NCI-H187 treated with DMSO at 0.1 percent for 48 hours (cell line): ENCODE measurements around the gene ARHGEF18.

ENCODE experiments used
- DNase-seq: peaks from one replicate; lab custom pipeline; 2025; lab: John Stamatoyannopoulos, UW

Gene ARHGEF18

DNA sequence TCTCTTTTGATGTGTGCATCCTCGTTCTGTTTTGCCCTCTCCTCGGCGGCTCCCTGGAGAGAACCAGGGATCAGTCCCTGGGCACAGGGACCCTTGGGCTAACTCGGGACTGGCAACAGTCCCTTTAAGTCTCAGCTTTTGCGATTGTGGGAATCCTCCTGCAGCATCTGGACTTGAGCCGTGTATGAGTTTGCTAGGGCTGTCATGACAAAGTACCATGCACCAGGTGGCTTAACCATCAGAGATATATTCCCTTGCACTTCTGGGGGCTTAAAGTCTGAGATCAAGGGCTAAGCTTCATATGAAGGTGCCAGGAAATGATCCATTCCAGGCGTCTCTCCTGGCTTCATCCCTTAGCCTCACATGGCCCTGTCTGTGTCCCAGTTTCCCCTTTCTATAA is 34.5 kb downstream of the ARHGEF18 start:
- DNase-seq, result no peak

DNA sequence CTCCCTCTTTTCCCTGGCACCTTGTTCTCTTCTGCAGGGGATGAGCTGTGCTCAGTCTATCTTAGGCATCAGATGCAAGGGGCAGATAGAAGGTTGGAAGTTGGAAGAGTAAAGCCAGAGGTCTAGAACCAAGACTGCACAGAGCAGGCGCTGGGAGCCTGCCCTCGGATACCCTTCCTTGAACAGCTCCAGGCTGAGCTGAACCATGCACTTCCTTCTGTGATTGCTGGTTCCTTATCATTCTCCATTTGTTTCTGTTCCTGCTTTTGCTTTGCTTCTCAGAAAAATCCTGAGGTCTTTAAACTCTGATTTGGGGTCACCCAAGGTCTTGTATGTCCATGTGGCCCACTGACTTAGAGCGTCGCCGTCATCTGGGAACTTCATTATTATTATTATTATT is 36.3 kb downstream of the ARHGEF18 start:
- no peak for DNase-seq

DNA sequence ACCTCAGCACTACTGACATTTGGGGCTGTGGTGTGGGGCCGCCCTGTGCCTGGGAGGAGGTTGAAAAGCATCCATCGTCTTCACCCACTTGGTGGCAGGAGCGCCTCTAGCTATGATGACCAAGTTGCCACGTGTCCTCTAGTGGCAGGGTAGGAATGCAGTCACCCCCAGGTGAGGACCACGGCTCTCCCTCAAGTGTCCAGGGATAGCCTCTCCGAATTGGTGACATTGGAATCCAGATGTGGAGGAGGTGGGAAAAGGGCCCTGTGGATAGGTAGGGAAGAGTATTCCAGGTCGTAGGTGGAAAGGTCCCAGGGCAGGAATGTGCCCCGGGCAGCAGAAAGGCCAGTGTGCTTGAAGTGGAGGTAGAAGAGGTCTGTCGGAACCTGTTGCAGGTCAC is 37.6 kb downstream of the ARHGEF18 start:
- no peak for DNase-seq

DNA sequence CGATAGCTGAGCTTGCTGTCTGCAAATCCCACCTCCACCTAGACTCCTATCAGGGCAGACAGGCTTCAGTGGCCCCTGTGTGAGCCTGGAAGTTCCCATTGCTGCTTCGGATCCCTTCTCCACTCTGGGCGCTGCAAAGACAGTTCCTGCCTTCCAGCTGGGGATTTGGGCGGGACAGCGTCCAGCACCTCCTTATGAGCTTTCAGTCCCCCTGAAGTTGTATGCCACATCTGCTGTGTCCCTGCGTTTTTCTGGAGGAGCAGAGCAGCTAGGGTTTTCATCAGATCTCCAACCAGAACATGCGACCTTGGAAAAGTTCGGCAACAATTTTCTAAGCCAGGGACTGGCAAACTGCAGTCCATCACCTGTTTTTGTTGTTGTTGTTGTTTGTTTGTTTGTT is 38.0 kb downstream of the ARHGEF18 start:
- DNase-seq, result no peak

DNA sequence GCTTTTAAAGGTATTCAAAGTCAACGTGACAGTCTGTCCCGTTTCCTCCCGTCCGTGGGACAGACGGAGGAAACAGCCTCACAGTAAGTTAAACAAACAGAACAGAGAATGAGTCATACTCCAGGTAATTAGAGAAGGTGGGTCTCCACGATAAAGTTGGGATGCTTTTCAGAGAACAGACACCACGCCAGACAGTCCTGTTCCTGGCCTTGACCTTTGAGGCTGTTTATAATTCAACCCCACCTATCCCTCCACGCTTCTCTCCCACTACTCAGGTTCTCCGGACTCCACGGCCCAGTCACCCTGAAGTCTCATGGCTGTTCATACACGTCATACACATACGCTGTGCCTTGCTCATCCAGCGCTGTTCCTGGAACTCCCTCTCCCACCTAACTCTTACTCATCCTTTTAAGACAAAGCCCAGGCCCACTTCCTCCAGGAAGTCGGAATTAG is 42.5 kb downstream of the ARHGEF18 start:
- no peak for DNase-seq

DNA sequence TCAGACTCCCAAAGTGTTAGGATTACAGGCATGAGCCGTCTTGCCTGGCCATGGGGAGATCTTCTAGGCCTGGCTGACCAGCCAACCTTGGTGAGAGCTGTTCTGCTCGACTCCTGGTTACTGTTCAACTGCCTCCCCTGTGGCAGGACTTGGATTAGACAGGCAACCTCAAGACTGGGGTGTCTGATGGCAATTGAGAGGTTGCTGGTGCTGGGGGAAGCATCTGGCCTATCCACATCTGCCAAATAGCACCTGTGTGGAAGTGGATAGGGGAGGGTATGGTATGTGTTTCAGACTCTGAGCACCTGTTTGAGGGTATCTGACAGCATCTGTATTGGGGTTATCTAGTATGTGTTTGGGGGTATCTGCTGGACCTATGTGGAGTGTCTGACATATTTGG is 44.7 kb downstream of the ARHGEF18 start:
- DNase-seq, result no peak

DNA sequence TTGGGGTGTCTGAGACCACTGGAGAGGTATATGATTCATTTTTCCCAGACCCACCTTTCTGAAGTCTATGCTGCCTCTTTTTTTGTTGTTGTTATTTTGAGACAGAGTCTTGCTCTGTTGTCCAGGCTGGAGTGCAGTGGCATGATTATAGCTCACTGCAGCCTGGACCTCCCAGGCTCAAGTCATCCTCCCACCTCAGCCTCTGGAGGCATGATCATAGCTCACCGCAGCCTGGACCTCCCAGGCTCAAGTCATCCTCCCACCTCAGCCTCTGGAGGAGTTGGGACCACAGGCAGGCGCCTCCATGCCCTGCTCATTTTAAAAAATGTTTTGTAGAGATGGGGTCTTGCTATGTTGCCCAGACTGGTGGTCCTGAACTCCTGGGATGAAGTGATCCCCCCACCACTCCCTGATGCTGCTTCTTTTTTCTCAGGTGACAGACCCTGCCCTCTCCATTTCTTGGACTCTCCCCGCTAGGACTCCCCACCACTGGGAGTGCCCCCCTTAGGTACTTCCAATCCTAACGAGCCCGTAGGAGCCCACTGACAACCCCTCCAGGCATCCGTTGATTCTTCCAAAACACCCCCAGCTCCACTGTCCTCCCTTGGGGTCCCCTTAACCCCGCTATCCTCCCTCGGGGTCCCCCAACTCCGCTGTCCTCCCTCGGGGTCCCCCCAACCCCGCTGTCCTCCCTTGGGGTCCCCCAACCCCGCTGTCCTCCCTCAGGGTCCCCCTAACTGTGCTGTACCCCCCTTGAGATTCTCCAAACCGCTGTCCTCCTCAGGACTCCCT is 45.4 kb downstream of the ARHGEF18 start:
- no peak for DNase-seq

DNA sequence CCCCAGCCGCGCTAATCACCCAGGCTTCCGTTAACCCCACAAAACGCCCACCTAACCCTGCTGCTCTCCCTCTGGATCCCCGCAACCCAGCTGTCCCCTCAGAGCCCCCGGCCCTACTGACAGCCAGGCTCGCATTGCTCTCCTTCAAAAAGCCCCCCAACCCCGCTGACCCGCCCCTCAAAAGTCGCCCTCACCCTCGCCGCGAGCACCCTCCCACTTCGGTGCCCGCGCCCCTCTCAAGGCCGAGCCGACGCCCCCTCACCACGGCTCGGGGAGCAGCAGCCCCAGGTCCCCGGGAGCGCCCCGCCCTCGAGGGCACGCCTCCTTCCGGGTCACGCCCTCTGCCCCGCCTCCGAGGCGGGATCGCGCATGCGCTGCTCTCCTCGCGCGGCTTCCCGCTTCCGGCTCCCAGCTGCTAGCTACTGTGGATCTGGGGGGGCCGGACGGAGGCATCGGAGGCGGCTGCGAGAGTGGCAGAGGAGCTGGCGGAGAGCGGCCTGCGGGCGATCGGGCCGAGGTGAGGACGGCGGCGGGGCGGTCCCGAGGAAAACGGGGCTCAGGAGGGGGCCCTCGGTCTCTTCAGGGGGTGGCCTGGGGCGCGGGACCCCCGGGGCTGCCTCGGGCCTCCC is 46.1 kb downstream of the ARHGEF18 start:
- no peak for DNase-seq

DNA sequence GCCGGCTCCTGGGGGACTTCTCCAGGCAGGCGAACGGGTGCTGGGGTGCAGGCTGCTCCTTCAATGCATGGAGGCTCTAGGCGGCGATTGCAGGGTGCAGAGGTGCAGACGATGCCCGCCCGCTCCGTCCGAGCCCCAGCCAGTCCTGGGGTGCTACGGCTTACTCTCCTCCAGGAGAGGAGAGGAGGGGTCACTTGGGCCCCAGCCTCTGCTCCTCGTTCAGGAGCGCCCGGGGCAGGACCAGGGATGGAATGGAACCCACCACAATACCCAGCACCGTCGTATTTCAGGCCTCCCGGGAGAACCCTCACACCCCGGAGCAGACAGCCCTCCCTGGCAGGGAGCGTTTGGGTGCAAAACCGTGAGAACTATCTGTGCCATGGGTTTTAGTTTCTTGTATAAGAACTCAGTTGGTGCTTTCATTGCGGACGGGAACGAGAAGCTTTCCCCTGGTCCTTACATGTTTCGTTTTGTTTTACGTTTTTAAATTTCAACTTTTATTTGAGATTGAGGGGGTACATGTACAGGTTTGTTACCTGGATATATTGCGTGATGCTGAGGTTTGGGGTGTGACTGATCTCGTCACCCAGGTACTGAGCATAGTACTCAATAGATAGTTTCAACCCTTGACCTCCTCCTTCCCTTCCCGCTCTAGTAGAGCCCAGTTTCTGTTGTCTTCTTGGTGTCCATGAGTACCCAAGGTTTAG is 46.8 kb downstream of the ARHGEF18 start:
- no peak for DNase-seq

DNA sequence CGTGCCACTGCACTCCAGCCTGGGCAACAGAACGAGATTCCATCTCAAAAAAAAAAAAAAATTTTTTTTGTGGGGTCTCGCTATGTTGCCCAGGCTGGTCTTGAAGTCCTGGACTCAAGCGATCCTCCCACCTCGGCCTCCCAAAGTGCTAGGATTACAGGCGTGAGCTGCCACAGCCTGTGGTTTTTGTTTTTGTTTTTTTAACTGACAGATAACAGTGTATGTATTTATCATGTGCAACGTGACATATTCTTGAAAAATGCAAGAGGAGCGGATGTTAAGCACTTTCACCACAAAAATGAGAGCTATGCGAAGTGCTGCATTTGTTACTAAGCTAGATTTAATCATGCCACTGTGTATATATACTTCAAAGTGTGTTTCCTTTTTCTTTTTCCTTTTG is 49.0 kb downstream of the ARHGEF18 start:
- DNase-seq, result no peak
